ENCODE results near the gene PGAM5. TPM values are rescaled to one million over a fixed set of nuclear protein-coding genes. Genes with fewer than 3 reads are reported as not detected.
A peak's percentile ranks its signal among the peaks of the same experiment; 100 is the strongest.

Gene PGAM5
- total RNA-seq, 6 donors from 2014 or later, result 16.8 to 38.6 (median 23.3) TPM

- ATAC-seq (ENCODE audit: low FRiP score in 2 of 2), result no peak
- Histone ChIP-seq H3K9me3 (no peaks in the 10 kb centered on the region), H3K4me3 (no peak overlapping the region), H3K27ac (no peak overlapping the region), H3K4me1 (peaks cover 0 to 1% (median 0%) of the 10 kb centered on the region in 4 donors), H3K36me3 (peaks cover 8 to 76% (median 53%) of the 10 kb centered on the region in 4 donors), H3K27me3 (no peaks in the 10 kb centered on the region)
- TF ChIP-seq POLR2AphosphoS5 (IDR thresholded peaks at IDR 0.05) (no peak), POLR2A (IDR thresholded peaks at IDR 0.05) (no peak), EP300 (IDR thresholded peaks at IDR 0.05) (no peak)
- TF ChIP-seq, protein P1, sequence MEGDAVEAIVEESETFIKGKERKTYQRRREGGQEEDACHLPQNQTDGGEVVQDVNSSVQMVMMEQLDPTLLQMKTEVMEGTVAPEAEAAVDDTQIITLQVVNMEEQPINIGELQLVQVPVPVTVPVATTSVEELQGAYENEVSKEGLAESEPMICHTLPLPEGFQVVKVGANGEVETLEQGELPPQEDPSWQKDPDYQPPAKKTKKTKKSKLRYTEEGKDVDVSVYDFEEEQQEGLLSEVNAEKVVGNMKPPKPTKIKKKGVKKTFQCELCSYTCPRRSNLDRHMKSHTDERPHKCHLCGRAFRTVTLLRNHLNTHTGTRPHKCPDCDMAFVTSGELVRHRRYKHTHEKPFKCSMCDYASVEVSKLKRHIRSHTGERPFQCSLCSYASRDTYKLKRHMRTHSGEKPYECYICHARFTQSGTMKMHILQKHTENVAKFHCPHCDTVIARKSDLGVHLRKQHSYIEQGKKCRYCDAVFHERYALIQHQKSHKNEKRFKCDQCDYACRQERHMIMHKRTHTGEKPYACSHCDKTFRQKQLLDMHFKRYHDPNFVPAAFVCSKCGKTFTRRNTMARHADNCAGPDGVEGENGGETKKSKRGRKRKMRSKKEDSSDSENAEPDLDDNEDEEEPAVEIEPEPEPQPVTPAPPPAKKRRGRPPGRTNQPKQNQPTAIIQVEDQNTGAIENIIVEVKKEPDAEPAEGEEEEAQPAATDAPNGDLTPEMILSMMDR (IDR thresholded peaks at IDR 0.05), result no peak
- DNase-seq, result peak in 1 of 2 donors; percentile 83
- WGBS, 2 donors, result 94% methylated on average over 58 to 59 of the region's 61 CpGs
Measured at GRCh38 chr12:132717531-132718387, 7.1 kb downstream of the PGAM5 start.

DNA sequence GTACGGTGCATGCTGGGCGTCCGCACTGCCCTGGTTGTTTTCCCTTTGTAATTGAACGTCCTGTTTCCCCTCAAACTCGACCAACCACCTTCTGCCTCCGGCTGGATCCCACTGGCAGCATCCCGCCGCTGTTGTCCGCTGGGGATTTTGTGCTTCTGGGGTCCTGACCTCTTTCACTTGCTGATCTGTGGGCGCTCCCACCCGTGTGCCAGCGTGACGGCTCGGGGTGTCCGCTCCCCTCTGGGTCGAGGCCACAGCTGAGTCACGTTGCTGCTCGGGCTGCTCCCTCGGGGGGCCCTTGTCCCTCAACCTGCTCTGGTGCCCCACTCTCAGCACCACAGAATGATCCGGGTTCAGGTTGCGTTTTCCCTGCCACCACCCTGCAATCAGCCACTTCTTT lies 8.0 kb downstream of the PGAM5 start:
- no peaks in the 10 kb centered on the region for H3K9me3 ChIP-seq
- H3K27me3 ChIP-seq, result no peaks in the 10 kb centered on the region
- H3K36me3 ChIP-seq, result peaks cover 11 to 84% (median 62%) of the 10 kb centered on the region in 4 donors
- H3K27ac ChIP-seq, result no peak overlapping the region
- ATAC-seq (ENCODE audit: low FRiP score in 2 of 2) (no peak), DNase-seq (no peak)
- H3K4me3 ChIP-seq, result no peak overlapping the region
- no peaks in the 10 kb centered on the region for H3K4me1 ChIP-seq
- 92 to 94% methylated on average over 21 of the region's 21 CpGs for WGBS, 2 donors
- TF ChIP-seq POLR2AphosphoS5 (IDR thresholded peaks at IDR 0.05) (no peak), EP300 (IDR thresholded peaks at IDR 0.05) (no peak), POLR2A (IDR thresholded peaks at IDR 0.05) (no peak)
- TF ChIP-seq, protein P1 (IDR thresholded peaks at IDR 0.05), result no peak

- peak in 1 of 2 donors; percentile 9 for ATAC-seq (ENCODE audit: low FRiP score in 2 of 2)
Measured at GRCh38 chr12:132719141-132719953, 8.7 kb downstream of the PGAM5 start.

DNA sequence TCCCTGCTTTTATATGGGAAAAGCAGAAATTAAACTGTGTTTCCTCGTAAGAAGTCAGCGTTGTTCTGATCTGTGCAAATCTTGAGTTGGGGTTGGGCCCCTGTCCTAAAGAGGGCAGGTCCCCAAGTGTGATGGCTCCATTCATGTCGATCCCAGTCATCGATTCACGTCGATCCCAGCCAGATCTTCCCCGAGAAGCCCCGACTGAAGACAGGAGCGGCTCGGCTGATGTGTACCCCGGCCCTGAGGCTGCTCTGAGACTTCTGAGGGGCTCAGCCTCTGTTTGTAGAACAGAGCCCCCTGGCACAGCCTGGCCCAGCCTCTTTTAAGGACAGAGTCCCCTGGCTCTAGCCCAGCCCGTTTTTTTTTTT lies 9.3 kb downstream of the PGAM5 start:
- Histone ChIP-seq H3K4me3 (no peak overlapping the region), H3K27me3 (no peaks in the 10 kb centered on the region), H3K4me1 (no peaks in the 10 kb centered on the region), H3K9me3 (no peaks in the 10 kb centered on the region), H3K27ac (no peak overlapping the region), H3K36me3 (peaks cover 16 to 95% (median 66%) of the 10 kb centered on the region in 4 donors)
- ATAC-seq (ENCODE audit: low FRiP score in 2 of 2) (no peak), DNase-seq (no peak)
- WGBS, 2 donors, result 92 to 96% methylated on average over 12 of the region's 12 CpGs
- TF ChIP-seq, protein P1 (IDR thresholded peaks at IDR 0.05), result no peak
- no peak for TF ChIP-seq EP300 (IDR thresholded peaks at IDR 0.05)
- TF ChIP-seq POLR2A (IDR thresholded peaks at IDR 0.05), result no peak
- no peak for TF ChIP-seq POLR2AphosphoS5 (IDR thresholded peaks at IDR 0.05)

More at GRCh38 chr12:132719141-132719953, 8.7 kb downstream of the PGAM5 start:
- no peaks in the 10 kb centered on the region for H3K4me1 ChIP-seq
- H3K27ac ChIP-seq, result no peak overlapping the region
- TF ChIP-seq EP300 (IDR thresholded peaks at IDR 0.05) (no peak), POLR2A (IDR thresholded peaks at IDR 0.05) (no peak), POLR2AphosphoS5 (IDR thresholded peaks at IDR 0.05) (no peak)
- 93 to 97% methylated on average over 27 to 31 of the region's 31 CpGs for WGBS, 2 donors
- no peak for DNase-seq
- no peaks in the 10 kb centered on the region for H3K9me3 ChIP-seq
- H3K4me3 ChIP-seq, result no peak overlapping the region
- H3K27me3 ChIP-seq, result no peaks in the 10 kb centered on the region
- peaks cover 16 to 91% (median 66%) of the 10 kb centered on the region in 4 donors for H3K36me3 ChIP-seq
